Gastrocnemius medialis (tissue), 4 donors: Measurements from ENCODE around the gene IL16.

ENCODE experiments used
- CTCF ChIP-seq, 5 experiments: fragments of 450-650 bp in 3 of 5; fragments of 200-600 bp in 2 of 5; sonication (generic) in 2 of 5; IDR thresholded peaks in 4 of 5; conservative IDR thresholded peaks in 1 of 5; 1 replicate in 4 of 5; 2 replicates in 1 of 5; pipeline ENCODE4 v1.5.1; 2016 to 2019; ENCODE audit warnings: antibody characterized with exemption in 5 of 5, mild to moderate bottlenecking in 3 of 5, moderate library complexity in 3 of 5
- POLR2A ChIP-seq, 2 donors: fragments of 450-650 bp; IDR thresholded peaks; one replicate each; pipeline ENCODE4 v1.6.1; 2017; ENCODE audit warnings: antibody characterized with exemption in 2 of 2, mild to moderate bottlenecking in 2 of 2, moderate library complexity in 2 of 2

- no peak for TF ChIP-seq POLR2A (IDR thresholded peaks at IDR 0.05)
- TF ChIP-seq CTCF (IDR thresholded peaks at IDR 0.05 in 4 of 5, conservative IDR thresholded peaks at IDR 0.05 in 1 of 5) = no peak
These were observed 86.2 kb downstream of the IL16 start for GRCh38 chr15:81282911-81283310.
